ENCODE measurements around the gene OR10H5. TPM values are rescaled to one million over a fixed set of nuclear protein-coding genes. Genes with fewer than 3 reads are reported as not detected.
"Not testable (repeated sequence)": the region's sequence is repeated elsewhere in the genome, so short reads cannot be mapped to it uniquely, and the experiment has no call there.

OR10H5 gene
- not detected for total RNA-seq

- DNase-seq (ENCODE audit: low spot score): no peak
These were observed at the start of gene OR10H5 for GRCh38 chr19:15787611-15788155. Gene OR10H5, plus strand, starts transcription at chr19:15787661. Its CDS starts 6,388 bp downstream, at chr19:15794049.

DNA sequence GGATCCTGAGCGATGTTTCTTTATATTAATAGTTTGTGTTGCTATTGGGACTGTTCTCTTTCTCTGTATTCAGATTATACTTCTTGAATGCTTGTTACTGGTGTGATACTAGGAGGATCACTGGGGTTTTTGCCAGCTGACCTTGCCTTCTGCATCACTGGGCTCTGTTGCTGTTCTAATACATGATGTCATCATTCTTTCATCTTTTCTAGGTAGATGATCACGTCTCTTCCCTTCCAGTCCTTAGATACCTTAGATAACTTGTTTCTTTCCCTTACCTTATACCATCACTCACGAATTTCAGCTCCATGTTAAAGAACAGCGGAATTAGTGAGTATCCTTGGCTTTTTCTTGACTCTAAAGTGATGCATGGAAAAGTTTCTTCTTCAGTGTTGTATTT lies 49.7 kb upstream of the OR10H5 start, which contains the start of gene OR10H3:
OR10H3 (plus strand) TSS at position 264 of the 400 bp plus-strand sequence. CDS start 3,408 bp downstream, outside the sequence.
- no peak for DNase-seq (ENCODE audit: low spot score)

GRCh38 chr19:15740785-15741184 lies 46.7 kb upstream of the OR10H5 start:
- DNase-seq (ENCODE audit: low spot score): no peak

- no peak for DNase-seq (ENCODE audit: low spot score)
These were observed 39.2 kb upstream of the OR10H5 start for GRCh38 chr19:15748239-15748638.

GRCh38 chr19:15758379-15758778 lies 29.1 kb upstream of the OR10H5 start:
- DNase-seq (ENCODE audit: low spot score): no peak

DNA sequence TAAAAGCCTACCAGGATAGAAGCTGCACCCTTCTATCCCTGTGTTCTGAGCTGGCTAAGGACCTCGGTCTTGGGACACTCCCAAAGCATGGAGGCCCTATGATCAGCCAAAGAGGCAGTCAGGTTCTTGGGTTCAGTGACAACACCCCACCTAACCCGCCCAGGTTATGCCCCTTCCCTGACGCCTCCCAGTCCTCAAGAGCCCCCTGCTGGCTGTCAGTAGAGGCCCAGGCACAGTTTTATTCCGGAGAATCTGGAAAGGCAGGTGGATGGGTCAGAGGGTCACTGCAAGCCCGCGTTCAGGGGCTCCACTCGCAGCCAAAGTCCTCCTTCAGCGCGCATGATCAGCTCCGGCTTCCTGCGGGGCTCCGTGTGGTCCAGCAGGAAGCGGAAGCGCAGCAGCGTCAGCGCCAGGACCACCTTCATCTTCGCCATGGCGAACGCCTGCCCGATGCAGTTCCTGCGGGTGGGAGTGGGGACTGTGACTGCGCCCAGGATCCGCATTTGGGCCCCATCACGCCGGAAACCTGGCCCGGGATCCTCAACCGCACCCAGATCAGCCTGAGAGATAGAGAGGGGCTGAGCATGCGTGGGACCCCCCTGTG lies 27.4 kb upstream of the OR10H5 start:
- DNase-seq (ENCODE audit: low spot score): no peak

DNA sequence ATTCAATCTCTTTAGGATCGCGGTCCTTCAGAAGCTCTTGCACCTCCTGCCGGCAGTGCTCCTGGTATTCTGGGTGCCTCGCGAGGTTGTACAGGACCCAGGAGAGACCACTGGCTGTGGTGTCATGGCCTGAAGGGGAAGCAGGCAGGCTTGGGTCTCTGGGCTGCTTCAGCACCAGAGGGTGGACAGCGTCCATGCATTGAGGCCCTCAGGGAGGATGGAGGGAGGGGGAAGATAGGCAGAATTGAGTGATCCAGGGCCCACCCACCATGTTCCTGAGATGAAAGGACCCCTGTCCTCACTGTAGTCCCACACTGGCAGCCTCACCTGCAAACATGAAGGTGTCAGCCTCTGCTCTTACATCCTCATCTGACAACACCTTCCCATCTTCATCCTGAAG lies 17.9 kb upstream of the OR10H5 start:
- DNase-seq (ENCODE audit: low spot score): no peak

GRCh38 chr19:15774159-15774558 lies 13.3 kb upstream of the OR10H5 start:
- not testable (repeated sequence) for DNase-seq (ENCODE audit: low spot score)

- DNase-seq (ENCODE audit: low spot score): no peak
These were observed 12.2 kb upstream of the OR10H5 start for GRCh38 chr19:15775249-15775648.

DNA sequence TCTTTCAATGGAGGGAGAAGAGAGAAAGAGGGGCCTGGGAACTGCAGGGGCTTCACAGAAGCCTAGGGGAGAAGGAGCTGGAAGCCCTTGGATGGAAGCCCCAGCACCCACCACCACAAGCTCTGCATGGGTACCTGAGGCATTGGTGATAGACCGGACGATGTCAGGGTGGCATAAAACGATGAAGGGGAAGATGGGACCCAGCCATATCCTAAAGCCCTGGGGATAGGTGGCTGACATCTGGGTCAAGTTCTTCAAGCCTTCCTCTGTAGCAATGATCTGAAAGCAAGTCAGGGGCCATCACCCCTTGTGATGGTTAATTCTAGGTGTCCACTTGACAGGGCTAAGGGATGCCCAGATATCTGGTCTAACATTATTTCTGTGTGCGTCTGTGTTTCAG lies 11.2 kb upstream of the OR10H5 start:
- DNase-seq (ENCODE audit: low spot score): no peak

- DNase-seq (ENCODE audit: low spot score): no peak
These were observed 10.2 kb upstream of the OR10H5 start for GRCh38 chr19:15776991-15777970.

- DNase-seq (ENCODE audit: low spot score): peak; percentile 85
These were observed 7.5 kb upstream of the OR10H5 start for GRCh38 chr19:15779756-15780476.

GRCh38 chr19:15780610-15781418 lies 6.6 kb upstream of the OR10H5 start:
- peak; percentile 80 for DNase-seq (ENCODE audit: low spot score)

DNA sequence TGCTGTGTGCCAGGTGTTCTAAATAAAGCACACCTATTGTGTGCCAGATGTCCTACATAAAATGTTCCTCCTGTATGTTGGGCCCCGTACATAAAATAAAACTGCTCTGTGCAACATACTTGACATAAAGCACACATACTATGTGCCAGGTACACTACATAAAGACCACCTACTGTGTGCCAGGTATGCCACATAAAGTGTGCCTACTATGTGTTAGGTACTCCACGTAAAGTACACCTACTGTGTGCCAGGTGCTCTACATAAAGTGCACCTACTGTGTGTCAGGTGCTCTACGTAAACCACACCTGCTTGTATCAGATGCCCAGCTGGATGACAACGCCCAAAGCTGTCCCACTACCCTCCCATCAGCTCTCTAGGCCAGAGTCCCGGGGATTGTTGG lies 5.8 kb upstream of the OR10H5 start:
- DNase-seq (ENCODE audit: low spot score): no peak

- no peak for DNase-seq (ENCODE audit: low spot score)
These were observed 5.2 kb upstream of the OR10H5 start for GRCh38 chr19:15782211-15782610.

GRCh38 chr19:15782896-15783295 lies 4.6 kb upstream of the OR10H5 start:
- DNase-seq (ENCODE audit: low spot score): not testable (repeated sequence)

DNA sequence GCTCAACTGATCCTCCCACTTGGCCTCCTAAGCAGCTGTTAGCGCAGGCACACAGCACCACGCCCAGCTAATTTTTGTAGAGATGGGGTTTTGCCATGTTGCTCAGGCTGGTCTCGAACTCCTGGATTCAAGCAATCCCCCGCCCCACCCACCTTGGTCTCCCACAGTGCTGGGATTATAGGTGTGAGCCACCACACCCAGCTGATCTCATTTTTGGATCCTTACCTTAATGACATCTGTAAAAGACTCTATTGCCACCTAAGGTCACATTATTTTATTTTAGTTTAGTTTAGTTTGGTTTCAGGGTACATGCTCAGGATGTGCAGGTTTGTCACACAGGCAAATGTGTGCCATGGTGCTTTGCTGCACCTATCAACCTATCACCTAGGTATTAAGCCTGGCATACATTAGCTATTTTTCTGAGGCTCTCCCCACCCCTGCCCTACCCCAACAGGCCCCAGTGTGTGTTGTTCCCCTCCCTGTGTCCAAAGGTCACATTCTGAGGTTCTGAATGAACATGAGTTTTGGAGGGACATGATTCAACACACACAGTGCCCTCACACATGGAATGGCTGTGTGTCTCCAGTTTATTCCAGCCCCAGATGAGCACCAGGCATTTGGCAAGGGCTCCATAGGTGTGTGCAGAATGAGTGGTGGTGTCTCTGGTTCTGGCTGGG lies 1.3 kb downstream of the OR10H5 start:
- peak; percentile 28 for DNase-seq (ENCODE audit: low spot score)

- DNase-seq (ENCODE audit: low spot score): peak; percentile 22
These were observed 2.6 kb downstream of the OR10H5 start for GRCh38 chr19:15790096-15790495.

GRCh38 chr19:15794279-15794678 lies 6.8 kb downstream of the OR10H5 start:
- not testable (repeated sequence) for DNase-seq (ENCODE audit: low spot score)

DNA sequence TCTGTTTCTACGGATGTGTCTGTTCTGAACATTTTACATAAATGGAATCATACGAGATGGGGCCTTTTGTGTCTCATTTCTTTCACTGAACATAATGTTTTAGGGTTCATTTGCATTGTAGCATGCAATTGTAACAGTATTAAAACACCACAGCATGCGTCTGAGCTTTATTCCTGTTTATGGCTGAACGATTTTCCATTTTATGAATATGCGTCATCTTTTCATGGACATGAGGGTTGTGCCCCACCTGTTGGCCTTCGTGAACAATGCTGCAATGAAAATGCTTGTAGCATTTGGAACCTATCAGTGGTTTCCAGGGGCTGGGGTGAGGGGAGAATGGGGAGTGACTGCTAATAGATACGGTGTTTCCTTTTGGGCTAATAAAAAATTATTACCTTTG lies 22.9 kb downstream of the OR10H5 start:
- DNase-seq (ENCODE audit: low spot score): peak; percentile 20

Measured in mucosa of gallbladder (tissue), 1 donor.